Parathyroid adenoma (tissue), 2 donors: ENCODE results near the gene NECAB3.

ENCODE experiments used
- H2AFZ ChIP-seq: fragments of 300-600 bp; sonication (generic); one replicate; pipeline ENCODE4 v1.7.0; 2017; ENCODE audit warnings: antibody characterized with exemption, mild to moderate bottlenecking
- H3K27ac ChIP-seq: fragments of 300-600 bp; sonication (generic); one replicate; pipeline ENCODE4 v1.7.0; 2017
- H3K27me3 ChIP-seq: fragments of 300-600 bp; sonication (generic); one replicate; pipeline ENCODE4 v1.7.0; 2017; ENCODE audit warnings: low read length; ENCODE audit not compliant: control insufficient read depth, insufficient read depth
- H3K36me3 ChIP-seq: fragments of 300-600 bp; sonication (generic); one replicate; pipeline ENCODE4 v1.7.0; 2017; ENCODE audit warnings: low read length; ENCODE audit not compliant: control insufficient read depth, insufficient read depth
- H3K4me1 ChIP-seq: fragments of 300-600 bp; sonication (generic); one replicate; pipeline ENCODE4 v1.7.0; 2017; ENCODE audit warnings: control low read depth
- H3K4me2 ChIP-seq: fragments of 300-600 bp; sonication (generic); one replicate; pipeline ENCODE4 v1.7.0; 2017; ENCODE audit warnings: low read length
- H3K4me3 ChIP-seq: fragments of 300-600 bp; sonication (generic); one replicate; pipeline ENCODE4 v1.7.0; 2017; ENCODE audit warnings: low read depth, low read length
- H3K79me2 ChIP-seq: fragments of 300-600 bp; sonication (generic); one replicate; pipeline ENCODE4 v1.7.0; 2017; ENCODE audit warnings: control low read depth
- H3K9ac ChIP-seq: fragments of 300-600 bp; sonication (generic); one replicate; pipeline ENCODE4 v1.7.0; 2017; ENCODE audit warnings: mild to moderate bottlenecking
- H3K9me3 ChIP-seq: fragments of 300-600 bp; sonication (generic); one replicate; pipeline ENCODE4 v1.7.0; 2017; ENCODE audit warnings: low read length; ENCODE audit not compliant: control insufficient read depth
- CTCF ChIP-seq: fragments of 300-600 bp; sonication (generic); IDR thresholded peaks from one replicate; pipeline ENCODE4 v1.7.0; 2017; ENCODE audit warnings: antibody characterized with exemption, mild to moderate bottlenecking
- donor health status: primary hyperparathyroidism.

NECAB3 gene

GRCh38 chr20:33660685-33661058, 13.6 kb downstream of the NECAB3 start:
- H3K36me3 ChIP-seq: no peaks in the 10 kb centered on the region

GRCh38 chr20:33660035-33660684, 14.1 kb downstream of the NECAB3 start:
- no peak overlapping the region for H3K4me3 ChIP-seq
- TF ChIP-seq CTCF: no peak
- H2AFZ ChIP-seq: no peak overlapping the region

More at GRCh38 chr20:33660685-33661058, 13.6 kb downstream of the NECAB3 start:
- peaks cover 11% of the 10 kb centered on the region for H3K4me1 ChIP-seq
- H3K27ac ChIP-seq: no peak overlapping the region
- H3K4me3 ChIP-seq: no peak overlapping the region
- no peaks in the 10 kb centered on the region for H3K79me2 ChIP-seq
- H2AFZ ChIP-seq: no peak overlapping the region
- no peak overlapping the region for H3K9ac ChIP-seq
- H3K4me2 ChIP-seq: no peak overlapping the region
- no peaks in the 10 kb centered on the region for H3K27me3 ChIP-seq
- no peak for TF ChIP-seq CTCF
- no peaks in the 10 kb centered on the region for H3K9me3 ChIP-seq

GRCh38 chr20:33659341-33660034, 14.7 kb downstream of the NECAB3 start:
- H3K9ac ChIP-seq: no peak overlapping the region
- H3K36me3 ChIP-seq: no peaks in the 10 kb centered on the region
- no peak overlapping the region for H3K27ac ChIP-seq
- H3K79me2 ChIP-seq: no peaks in the 10 kb centered on the region
- no peaks in the 10 kb centered on the region for H3K9me3 ChIP-seq
- no peaks in the 10 kb centered on the region for H3K27me3 ChIP-seq
- TF ChIP-seq CTCF: no peak
- no peak overlapping the region for H3K4me2 ChIP-seq
- H2AFZ ChIP-seq: no peak overlapping the region
- H3K4me3 ChIP-seq: no peak overlapping the region
- H3K4me1 ChIP-seq: peaks cover 7% of the 10 kb centered on the region

More at GRCh38 chr20:33660035-33660684, 14.1 kb downstream of the NECAB3 start:
- Histone ChIP-seq H3K27me3 (no peaks in the 10 kb centered on the region), H3K4me2 (no peak overlapping the region), H3K9me3 (no peaks in the 10 kb centered on the region), H3K27ac (no peak overlapping the region), H3K79me2 (no peaks in the 10 kb centered on the region), H3K4me1 (peaks cover 11% of the 10 kb centered on the region), H3K9ac (no peak overlapping the region), H3K36me3 (no peaks in the 10 kb centered on the region)

- H3K27ac ChIP-seq: no peak overlapping the region
- no peaks in the 10 kb centered on the region for H3K27me3 ChIP-seq
- no peak for TF ChIP-seq CTCF
- H3K4me3 ChIP-seq: no peak overlapping the region
- peaks cover 10% of the 10 kb centered on the region for H3K4me1 ChIP-seq
- no peak overlapping the region for H3K9ac ChIP-seq
- H3K79me2 ChIP-seq: no peaks in the 10 kb centered on the region
- H3K36me3 ChIP-seq: no peaks in the 10 kb centered on the region
- H2AFZ ChIP-seq: no peak overlapping the region
- no peak overlapping the region for H3K4me2 ChIP-seq
- no peaks in the 10 kb centered on the region for H3K9me3 ChIP-seq
Observed at GRCh38 chr20:33658929-33659328, 15.3 kb downstream of the NECAB3 start.

GRCh38 chr20:33658510-33658909, 15.7 kb downstream of the NECAB3 start:
- H3K4me1 ChIP-seq: peaks cover 14% of the 10 kb centered on the region
- no peak overlapping the region for H2AFZ ChIP-seq
- H3K27me3 ChIP-seq: no peaks in the 10 kb centered on the region
- no peak for TF ChIP-seq CTCF
- no peak overlapping the region for H3K4me3 ChIP-seq
- no peaks in the 10 kb centered on the region for H3K36me3 ChIP-seq
- H3K9ac ChIP-seq: no peak overlapping the region
- no peak overlapping the region for H3K27ac ChIP-seq
- no peaks in the 10 kb centered on the region for H3K9me3 ChIP-seq
- no peaks in the 10 kb centered on the region for H3K79me2 ChIP-seq
- H3K4me2 ChIP-seq: no peak overlapping the region
